ENCODE results near the gene OSR1.
"Not testable (repeated sequence)": the region's sequence is repeated elsewhere in the genome, so short reads cannot be mapped to it uniquely, and the experiment has no call there.

The OSR1 gene

GRCh38 chr2:19330436-19330835 lies 28.0 kb downstream of the OSR1 start:
- no peaks in the 10 kb centered on the region for H3K4me1 Mint-ChIP-seq

DNA sequence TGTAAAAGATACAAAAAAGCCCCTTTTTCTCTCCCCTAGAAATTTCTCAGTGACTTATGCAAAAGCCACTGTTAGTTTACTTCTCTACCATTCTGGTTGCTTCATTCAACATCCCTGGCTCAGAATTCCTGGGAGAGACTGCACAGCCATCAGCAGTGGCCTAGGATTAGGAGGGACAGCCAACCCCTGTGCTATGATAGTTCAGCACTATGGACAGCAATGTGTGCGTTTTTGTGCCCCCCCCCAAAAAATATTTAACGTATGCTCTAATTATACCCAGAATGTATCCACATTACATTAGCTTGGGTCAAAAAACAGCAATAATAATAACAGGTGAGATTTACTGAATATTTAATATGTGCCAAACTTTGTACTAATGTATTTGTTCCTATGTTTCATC lies 29.0 kb downstream of the OSR1 start:
- Mint-ChIP-seq H3K4me1 (no peaks in the 10 kb centered on the region), H3K9me3 (no peaks in the 10 kb centered on the region), H3K27ac (no peak overlapping the region), H3K36me3 (ENCODE audit: low read depth) (no peaks in the 10 kb centered on the region), H3K27me3 (no peaks in the 10 kb centered on the region), H3K4me3 (no peak overlapping the region)
- DNase-seq (no peak), ATAC-seq (no peak)

More at GRCh38 chr2:19330436-19330835, 28.0 kb downstream of the OSR1 start:
- ATAC-seq: no peak
- no peak overlapping the region for H3K27ac Mint-ChIP-seq
- peaks cover under 1% of the 10 kb centered on the region for H3K27me3 Mint-ChIP-seq
- no peaks in the 10 kb centered on the region for H3K9me3 Mint-ChIP-seq
- H3K36me3 Mint-ChIP-seq (ENCODE audit: low read depth): no peaks in the 10 kb centered on the region
- DNase-seq: no peak
- no peak overlapping the region for H3K4me3 Mint-ChIP-seq

- Mint-ChIP-seq H3K4me3 (no peak overlapping the region), H3K9me3 (no peaks in the 10 kb centered on the region), H3K36me3 (ENCODE audit: low read depth) (peaks cover 2% of the 10 kb centered on the region), H3K27ac (no peak overlapping the region), H3K4me1 (no peaks in the 10 kb centered on the region), H3K27me3 (no peaks in the 10 kb centered on the region)
- ATAC-seq (no peak), DNase-seq (no peak)
Measured at GRCh38 chr2:19327496-19327895, 30.9 kb downstream of the OSR1 start.

- Mint-ChIP-seq H3K4me3 (no peak overlapping the region), H3K27ac (no peak overlapping the region), H3K36me3 (ENCODE audit: low read depth) (peaks cover 2% of the 10 kb centered on the region), H3K4me1 (no peaks in the 10 kb centered on the region), H3K27me3 (no peaks in the 10 kb centered on the region), H3K9me3 (no peaks in the 10 kb centered on the region)
- DNase-seq (no peak), ATAC-seq (no peak)
Measured at GRCh38 chr2:19321946-19322345, 36.5 kb downstream of the OSR1 start.

- no peaks in the 10 kb centered on the region for H3K9me3 Mint-ChIP-seq
- ATAC-seq: no peak
- H3K27ac Mint-ChIP-seq: no peak overlapping the region
- no peaks in the 10 kb centered on the region for H3K4me1 Mint-ChIP-seq
- no peak for DNase-seq
- no peak overlapping the region for H3K4me3 Mint-ChIP-seq
- no peaks in the 10 kb centered on the region for H3K27me3 Mint-ChIP-seq
- H3K36me3 Mint-ChIP-seq (ENCODE audit: low read depth): peaks cover 2% of the 10 kb centered on the region
Measured at GRCh38 chr2:19320813-19321212, 37.6 kb downstream of the OSR1 start.

GRCh38 chr2:19319698-19320097 lies 38.7 kb downstream of the OSR1 start:
- no peak for ATAC-seq
- H3K4me1 Mint-ChIP-seq: no peaks in the 10 kb centered on the region
- H3K4me3 Mint-ChIP-seq: no peak overlapping the region
- peaks cover 2% of the 10 kb centered on the region for H3K36me3 Mint-ChIP-seq (ENCODE audit: low read depth)
- H3K27me3 Mint-ChIP-seq: no peaks in the 10 kb centered on the region
- DNase-seq: no peak
- H3K27ac Mint-ChIP-seq: no peak overlapping the region
- no peaks in the 10 kb centered on the region for H3K9me3 Mint-ChIP-seq

DNA sequence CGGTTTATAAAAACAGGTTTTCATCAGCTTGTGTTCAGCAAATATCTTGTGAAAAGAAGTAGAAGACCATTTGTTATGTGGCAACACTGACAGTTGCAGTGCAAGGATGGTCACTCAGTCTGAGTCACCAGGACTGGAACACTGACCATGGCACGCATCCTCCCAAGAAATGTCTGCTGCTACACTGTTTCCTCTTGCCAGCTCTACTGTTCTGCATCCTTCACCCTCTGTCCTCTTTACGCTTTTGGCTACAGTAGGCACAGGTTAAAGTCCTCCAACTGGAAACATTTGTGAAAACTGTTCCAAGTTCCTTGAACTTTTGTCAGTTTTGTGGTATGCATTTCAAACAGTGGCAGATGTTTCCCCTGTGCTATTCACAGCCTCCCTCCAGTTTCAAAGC lies 39.4 kb downstream of the OSR1 start:
- H3K27ac Mint-ChIP-seq: no peak overlapping the region
- ATAC-seq (no peak), DNase-seq (no peak)
- H3K27me3 Mint-ChIP-seq: no peaks in the 10 kb centered on the region
- H3K4me3 Mint-ChIP-seq: no peak overlapping the region
- H3K36me3 Mint-ChIP-seq (ENCODE audit: low read depth): peaks cover 2% of the 10 kb centered on the region
- H3K4me1 Mint-ChIP-seq: no peaks in the 10 kb centered on the region
- H3K9me3 Mint-ChIP-seq: no peaks in the 10 kb centered on the region

GRCh38 chr2:19313553-19313952 lies 44.9 kb downstream of the OSR1 start:
- Mint-ChIP-seq H3K27me3 (no peaks in the 10 kb centered on the region), H3K36me3 (ENCODE audit: low read depth) (no peaks in the 10 kb centered on the region), H3K27ac (no peak overlapping the region), H3K9me3 (no peaks in the 10 kb centered on the region), H3K4me3 (no peak overlapping the region), H3K4me1 (no peaks in the 10 kb centered on the region)
- ATAC-seq: no peak
- DNase-seq: no peak

- Mint-ChIP-seq H3K4me3 (no peak overlapping the region), H3K4me1 (no peaks in the 10 kb centered on the region), H3K27me3 (no peaks in the 10 kb centered on the region), H3K9me3 (no peaks in the 10 kb centered on the region), H3K27ac (no peak overlapping the region), H3K36me3 (ENCODE audit: low read depth) (no peaks in the 10 kb centered on the region)
- ATAC-seq (no peak), DNase-seq (no peak)
Measured at GRCh38 chr2:19312949-19313348, 45.5 kb downstream of the OSR1 start.

GRCh38 chr2:19306065-19306464 lies 52.4 kb downstream of the OSR1 start:
- not testable (repeated sequence) for H3K4me3 Mint-ChIP-seq; H3K4me1 Mint-ChIP-seq; H3K36me3 Mint-ChIP-seq (ENCODE audit: low read depth); H3K9me3 Mint-ChIP-seq; H3K27ac Mint-ChIP-seq; DNase-seq; ATAC-seq; H3K27me3 Mint-ChIP-seq

DNA sequence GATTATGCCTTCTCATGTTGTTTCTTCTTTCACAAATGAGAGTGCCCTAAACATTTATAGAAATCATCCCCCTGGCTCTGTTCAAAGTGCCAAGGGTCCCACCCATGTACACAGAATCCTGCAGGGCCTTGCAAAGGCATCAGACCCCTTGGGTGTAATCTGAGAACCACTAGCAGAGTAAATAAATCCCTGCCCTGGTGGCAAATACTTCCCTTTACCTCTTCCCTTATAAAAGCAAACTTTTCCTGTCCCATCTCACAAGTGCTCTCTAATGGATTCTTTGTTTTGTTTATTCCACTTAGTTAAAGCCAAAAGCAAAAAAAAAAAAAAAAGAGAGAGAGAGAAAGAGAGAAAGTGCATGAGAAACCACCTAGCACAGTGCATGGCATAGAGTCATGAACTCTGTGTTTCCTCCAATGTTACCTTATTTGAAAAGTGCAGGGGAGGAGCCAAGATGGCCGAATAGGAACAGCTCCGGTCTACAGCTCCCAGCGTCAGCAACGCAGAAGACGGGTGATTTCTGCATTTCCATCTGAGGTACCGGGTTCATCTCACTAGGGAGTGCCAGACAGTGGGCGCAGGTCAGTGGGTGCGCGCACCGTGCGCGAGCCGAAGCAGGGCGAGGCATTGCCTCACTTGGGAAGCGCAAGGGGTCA lies 52.9 kb downstream of the OSR1 start:
- not testable (repeated sequence) for DNase-seq

DNA sequence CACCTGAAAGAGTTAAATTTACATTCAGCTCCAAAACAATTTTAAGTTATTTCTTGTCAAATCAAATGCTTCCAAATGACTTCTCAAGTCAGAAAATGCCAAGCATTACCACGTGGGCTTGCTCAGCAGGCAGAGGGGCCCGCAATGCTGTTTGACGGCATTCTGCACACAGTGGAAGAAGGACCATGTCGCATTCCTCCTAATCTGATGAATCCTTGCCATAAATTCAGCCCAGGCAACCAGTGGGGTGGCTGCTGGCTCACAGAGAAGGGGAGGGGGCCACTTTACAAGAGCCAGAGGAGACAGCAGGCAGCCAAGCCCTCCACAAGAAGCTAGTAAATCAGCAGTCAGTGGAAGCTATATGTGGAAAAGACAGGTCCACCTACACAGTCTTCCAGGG lies 56.7 kb downstream of the OSR1 start:
- no peaks in the 10 kb centered on the region for H3K27me3 Mint-ChIP-seq
- no peaks in the 10 kb centered on the region for H3K4me1 Mint-ChIP-seq
- H3K9me3 Mint-ChIP-seq: no peaks in the 10 kb centered on the region

More for the DNA sequence above, 52.9 kb downstream of the OSR1 start:
- H3K9me3 Mint-ChIP-seq; ATAC-seq; H3K27me3 Mint-ChIP-seq; H3K27ac Mint-ChIP-seq; H3K4me1 Mint-ChIP-seq; H3K36me3 Mint-ChIP-seq (ENCODE audit: low read depth); H3K4me3 Mint-ChIP-seq: not testable (repeated sequence)

More for the DNA sequence above, 56.7 kb downstream of the OSR1 start:
- ATAC-seq (no peak), DNase-seq (no peak)
- Mint-ChIP-seq H3K4me3 (no peak overlapping the region), H3K27ac (no peak overlapping the region), H3K36me3 (ENCODE audit: low read depth) (peaks cover 3% of the 10 kb centered on the region)

Data from activated naive CD8-positive, alpha-beta T cell treated with anti-CD3 and anti-CD28 coated beads, Interleukin-2, amount 50 U/mL, for 24 hours (primary cell).